HL-60/S4 treated with phorbol 12-myristate 13-acetate at 8.2 ng/mL for 4 days and 3 days (cell line): ENCODE results near the gene LMOD1.
"Not testable (repeated sequence)": the region's sequence is repeated elsewhere in the genome, so short reads cannot be mapped to it uniquely, and the experiment has no call there.

Experiments used
- in situ Hi-C: fragments of 300-500 bp; cut with MboI; formaldehyde crosslinking; loops from 2 replicates; pipeline ENCODE4 v1.15.0; 2022; ENCODE audit warnings: low sequenced_read_pairs

LMOD1 gene

GRCh38 chr1:201949491-201949890, 3.1 kb upstream of the LMOD1 start:
- in situ Hi-C loops, result no loop called here

DNA sequence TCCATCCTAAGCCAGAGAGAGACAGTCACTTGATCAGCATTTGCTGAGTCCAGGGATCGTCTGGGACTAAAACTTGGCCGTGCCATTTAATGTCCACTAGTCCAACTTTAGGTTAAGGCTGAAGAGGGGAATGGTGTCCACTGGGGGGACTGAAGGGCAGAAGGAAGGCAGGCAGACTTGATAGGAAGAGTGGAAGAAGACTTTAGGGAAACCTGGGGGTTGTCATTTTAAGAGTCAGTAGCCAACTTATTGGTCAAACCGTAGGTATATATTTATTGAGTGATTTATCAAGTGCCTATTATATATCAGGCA, 1.3 kb upstream of the LMOD1 start:
- in situ Hi-C loops, result no loop called here

DNA sequence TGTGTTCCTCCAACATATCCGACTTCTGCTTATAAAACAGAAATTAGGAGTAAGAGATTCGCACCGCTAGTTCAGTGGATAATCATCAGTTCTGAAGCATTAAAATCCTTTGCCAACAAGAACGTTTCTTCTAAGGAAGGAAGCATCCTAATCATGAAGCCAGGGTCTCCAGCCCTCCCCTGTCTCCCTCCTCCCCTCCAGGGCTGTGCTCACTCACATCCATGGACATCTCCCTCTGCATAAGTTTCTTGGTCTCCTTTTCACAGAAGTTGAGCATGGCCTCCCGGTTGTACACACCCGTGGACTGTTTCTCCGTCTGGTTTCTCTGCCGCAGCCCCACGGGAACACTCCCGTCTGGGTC, 505 bp downstream of the LMOD1 start:
- in situ Hi-C loops, result no loop called here

- in situ Hi-C loops, result no loop called here
Observed at GRCh38 chr1:201945157-201945556, 1.2 kb downstream of the LMOD1 start.

GRCh38 chr1:201944639-201945038, 1.7 kb downstream of the LMOD1 start:
- in situ Hi-C loops, result no loop called here

DNA sequence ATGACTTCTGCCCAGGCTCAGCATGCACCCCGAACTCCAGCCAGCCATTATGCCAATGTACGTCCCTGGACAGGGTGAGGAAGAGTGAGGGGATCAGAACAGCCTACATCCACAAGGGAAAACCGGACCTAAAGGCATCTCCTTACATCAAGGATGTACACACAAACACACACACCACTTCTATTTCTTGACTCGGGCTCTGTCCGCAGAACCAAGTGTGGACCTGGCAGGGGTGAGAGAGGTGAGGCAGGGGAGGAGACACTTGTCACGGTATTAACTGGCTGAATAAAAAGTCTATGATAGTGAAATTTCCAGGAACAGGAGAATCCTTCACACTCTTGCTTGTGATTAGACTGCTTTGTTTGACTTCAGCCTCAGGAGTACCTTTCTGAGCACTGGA, 2.3 kb downstream of the LMOD1 start:
- in situ Hi-C loops, result no loop called here

GRCh38 chr1:201942129-201942495, 4.2 kb downstream of the LMOD1 start:
- in situ Hi-C loops, result no loop called here

DNA sequence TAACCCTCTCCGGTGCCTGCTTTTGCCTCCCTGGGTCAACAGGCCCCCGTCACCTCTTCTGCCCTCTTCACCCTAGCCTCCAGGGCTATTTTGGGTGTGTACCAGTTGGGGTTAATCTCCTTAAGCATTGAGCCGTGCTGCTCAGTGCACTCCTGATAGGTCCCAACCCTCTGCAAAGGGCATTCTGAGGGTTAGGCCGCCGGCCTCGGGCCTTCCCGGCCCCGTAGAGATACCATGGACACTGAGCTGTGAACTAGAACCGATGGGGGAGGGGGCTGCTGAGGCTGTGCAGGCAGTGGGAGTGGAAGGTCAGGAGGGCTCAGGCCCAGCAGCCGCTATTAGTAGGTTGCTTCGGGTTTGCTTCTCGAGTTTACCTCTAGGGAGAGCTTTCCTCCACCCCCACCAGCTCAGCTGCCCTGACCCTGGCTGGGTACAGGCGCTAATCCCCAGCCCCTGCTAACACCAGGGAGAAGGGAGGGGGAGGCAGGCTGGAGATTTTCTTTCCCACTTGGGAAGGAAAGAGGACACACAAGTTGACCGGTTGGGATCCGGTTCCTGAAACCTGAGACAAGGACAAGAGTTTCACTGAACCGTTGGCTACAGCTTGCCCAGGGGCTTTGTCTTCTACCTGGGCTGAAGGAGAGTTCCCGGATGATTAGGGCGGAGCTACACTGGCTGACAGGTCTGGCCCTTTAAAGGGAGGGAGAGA, 4.8 kb downstream of the LMOD1 start:
- in situ Hi-C loops, result no loop called here

GRCh38 chr1:201940316-201940715, 6.0 kb downstream of the LMOD1 start:
- in situ Hi-C loops, result not testable (repeated sequence)

GRCh38 chr1:201939574-201939973, 6.8 kb downstream of the LMOD1 start:
- in situ Hi-C loops, result no loop called here

GRCh38 chr1:201939148-201939547, 7.2 kb downstream of the LMOD1 start:
- in situ Hi-C loops, result no loop called here

DNA sequence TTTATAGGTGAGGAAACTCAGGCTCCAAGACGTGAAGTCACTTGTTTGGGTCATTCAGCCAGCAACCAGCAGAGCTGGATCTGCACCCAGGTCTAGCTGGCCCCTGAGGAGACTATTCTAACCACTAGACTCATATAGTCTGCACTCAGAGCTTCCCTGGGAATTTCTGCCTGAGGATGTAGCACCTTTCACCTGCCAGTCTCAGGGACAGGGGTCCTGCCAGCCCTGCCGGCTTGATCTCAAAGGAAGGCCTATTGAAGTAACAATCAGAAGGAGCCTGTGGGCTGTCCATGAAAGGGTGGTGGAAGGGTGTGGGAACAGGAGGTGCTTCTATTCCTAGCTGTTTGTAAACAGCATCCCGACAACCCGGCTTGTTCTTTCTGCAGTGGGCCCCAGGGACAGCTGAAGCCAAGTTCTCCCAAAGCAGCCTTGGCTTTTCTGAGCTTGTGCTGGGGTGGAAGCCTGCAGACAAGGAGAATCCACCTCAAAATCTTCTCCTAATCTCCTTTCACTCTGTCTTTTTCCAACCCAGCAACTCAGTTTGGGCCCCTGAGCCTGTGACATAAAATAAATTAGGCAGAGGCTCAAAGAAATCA, 7.8 kb downstream of the LMOD1 start:
- in situ Hi-C loops, result no loop called here

DNA sequence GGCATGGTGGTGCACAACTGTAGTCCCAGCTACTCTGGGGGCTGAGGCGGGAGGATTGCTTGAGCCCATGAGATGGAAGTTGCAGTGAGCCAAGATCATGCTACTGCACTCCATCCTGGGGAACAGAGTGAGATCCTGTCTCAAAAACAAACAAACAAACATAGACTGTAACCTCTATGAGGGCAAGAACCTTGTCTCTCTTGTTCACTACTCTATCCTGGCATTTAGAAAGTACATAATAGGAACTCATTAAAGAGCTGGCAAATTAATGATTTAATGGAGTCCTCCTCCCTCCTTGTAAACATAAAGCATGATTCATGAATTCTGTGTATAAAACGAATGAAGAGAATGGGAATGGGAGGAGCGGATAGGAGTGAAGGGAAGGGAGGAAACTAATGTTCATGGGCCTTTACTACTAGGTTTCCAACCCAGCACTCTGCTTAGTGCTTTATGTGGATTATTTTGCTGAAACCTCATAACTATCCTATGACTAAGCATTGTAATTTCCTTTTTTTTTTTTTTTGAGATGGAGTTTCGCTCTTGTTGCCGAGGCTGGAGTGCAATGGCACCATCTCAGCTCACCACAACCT, 8.6 kb downstream of the LMOD1 start:
- in situ Hi-C loops, result no loop called here

DNA sequence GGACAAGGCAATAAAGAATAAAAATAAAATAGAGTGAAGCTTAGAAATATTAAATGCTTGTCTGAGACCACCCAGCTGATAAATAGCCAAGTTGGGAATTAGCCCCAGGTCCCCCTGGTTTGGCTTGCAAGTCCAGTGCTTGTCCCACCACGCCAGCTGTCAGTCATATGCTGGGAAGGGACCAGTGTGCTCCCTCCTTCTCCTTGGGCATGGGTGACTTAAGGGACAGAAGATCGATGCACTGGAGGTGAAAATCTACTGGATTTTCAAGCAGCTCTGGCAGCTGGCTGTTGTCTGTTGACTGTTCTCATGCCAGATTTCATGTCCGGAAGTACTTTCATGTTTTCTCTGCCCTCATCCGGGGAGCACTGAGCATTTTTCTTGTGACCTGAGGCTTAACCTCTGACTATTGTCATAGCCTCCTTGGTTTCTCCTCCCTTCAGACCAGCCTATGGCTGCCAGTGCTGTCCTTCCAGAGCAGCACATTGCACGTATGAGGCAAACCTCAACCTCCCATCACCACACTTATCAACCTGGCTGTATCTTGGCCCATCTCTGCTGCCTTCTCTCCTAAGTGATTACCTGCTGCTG, 12.4 kb downstream of the LMOD1 start:
- in situ Hi-C loops, result no loop called here

- in situ Hi-C loops, result no loop called here
Observed at GRCh38 chr1:201930803-201931202, 15.5 kb downstream of the LMOD1 start.

DNA sequence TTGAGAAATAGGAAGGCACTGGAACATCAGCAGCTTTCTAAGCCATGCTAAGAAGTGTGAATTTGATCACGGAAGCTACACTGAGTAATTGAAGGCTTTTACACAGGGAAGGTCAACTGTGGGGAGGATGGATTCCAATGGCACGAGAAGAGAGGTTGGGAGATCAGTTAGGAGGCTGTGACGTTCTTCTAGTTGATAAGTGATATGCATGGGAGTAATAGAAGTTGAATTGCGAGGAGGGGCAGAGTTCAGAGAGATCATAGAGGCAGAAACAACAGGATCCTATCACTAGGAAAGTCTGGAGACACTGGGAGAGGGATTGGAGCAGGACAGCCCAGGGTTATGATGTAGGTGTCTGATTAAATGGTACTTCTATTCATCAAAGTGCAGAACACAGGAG, 16.2 kb downstream of the LMOD1 start:
- in situ Hi-C loops, result no loop called here

- in situ Hi-C loops, result no loop called here
Observed at GRCh38 chr1:201928266-201928665, 18.1 kb downstream of the LMOD1 start.

GRCh38 chr1:201925981-201926645, 20.2 kb downstream of the LMOD1 start:
- in situ Hi-C loops, result no loop called here

- in situ Hi-C loops, result no loop called here
Observed at GRCh38 chr1:201925301-201925567, 21.1 kb downstream of the LMOD1 start.

DNA sequence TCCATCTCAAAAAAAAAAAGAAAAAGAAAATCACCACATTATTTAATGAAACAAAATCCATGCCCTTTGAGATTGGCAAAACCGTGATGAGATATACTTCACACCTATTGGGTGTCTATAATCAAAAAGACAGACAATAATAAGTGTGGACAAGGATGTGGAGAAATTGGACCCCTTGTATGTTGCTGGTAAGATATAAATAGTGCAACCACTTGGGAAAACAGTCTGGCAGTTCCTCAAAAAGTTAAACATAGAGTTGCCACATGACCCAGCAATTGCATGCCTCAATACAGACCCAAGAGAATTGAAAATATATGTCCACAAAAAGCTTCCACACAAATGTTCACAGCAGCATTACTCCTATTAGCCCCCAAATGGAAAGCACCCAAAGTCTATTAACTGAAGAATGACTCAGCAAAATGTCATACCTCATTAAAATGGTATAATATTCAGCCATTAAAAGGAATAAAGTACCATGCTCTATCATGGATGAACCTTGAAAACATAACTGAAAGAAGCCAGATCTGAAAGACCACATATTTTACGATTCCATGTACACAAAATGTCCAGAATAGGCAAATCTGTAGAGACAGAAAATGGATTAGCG, 24.3 kb downstream of the LMOD1 start:
- in situ Hi-C loops, result no loop called here

DNA sequence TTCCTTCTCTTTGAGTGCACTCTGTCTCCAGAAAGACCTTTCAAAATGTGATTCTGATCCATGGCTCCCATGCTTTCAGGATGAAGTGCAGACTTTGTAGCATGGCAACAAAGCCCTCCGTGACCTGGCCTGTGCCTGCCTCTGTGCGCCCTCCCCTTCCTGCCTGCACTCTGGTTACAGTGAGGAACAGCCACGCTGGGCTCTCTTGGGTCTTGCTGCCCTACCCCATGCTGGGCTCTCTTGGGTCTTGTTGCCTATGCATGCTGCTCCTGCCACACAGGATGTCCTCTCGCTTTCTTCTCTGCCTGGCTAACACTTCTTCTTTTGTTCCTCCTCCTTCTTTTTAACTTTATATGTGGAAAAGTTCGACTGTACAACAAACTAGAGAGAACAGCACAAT, 28.0 kb downstream of the LMOD1 start:
- in situ Hi-C loops, result no loop called here
